Islet of Langerhans (tissue), 1 donor: ENCODE data around the gene NR2E1.

Experiments
- FAIRE-seq: peaks from one replicate; lab custom pipeline; 2011; peaks lifted over from hg19 to GRCh38; lab: Jason Lieb, UNC

Gene NR2E1

GRCh38 chr6:108211671-108212070 is 45.8 kb downstream of the NR2E1 start:
- FAIRE-seq, result no peak

- no peak for FAIRE-seq
These were observed 56.2 kb downstream of the NR2E1 start for GRCh38 chr6:108222064-108222463.

- FAIRE-seq, result no peak
These were observed 56.7 kb downstream of the NR2E1 start for GRCh38 chr6:108222504-108222903.

GRCh38 chr6:108227290-108227689 is 61.5 kb downstream of the NR2E1 start:
- no peak for FAIRE-seq

GRCh38 chr6:108228416-108228815 is 62.6 kb downstream of the NR2E1 start:
- no peak for FAIRE-seq

- FAIRE-seq, result no peak
These were observed 69.3 kb downstream of the NR2E1 start for GRCh38 chr6:108235127-108235526.

GRCh38 chr6:108236791-108237190 is 71.0 kb downstream of the NR2E1 start:
- no peak for FAIRE-seq

GRCh38 chr6:108238322-108238721 is 72.5 kb downstream of the NR2E1 start:
- no peak for FAIRE-seq
